Parathyroid adenoma (tissue), 2 donors: ENCODE results near the gene VWA5A.

Source experiments
- H2AFZ ChIP-seq: fragments of 300-600 bp; sonication (generic); one replicate; pipeline ENCODE4 v1.7.0; 2017; ENCODE audit warnings: antibody characterized with exemption, mild to moderate bottlenecking
- H3K27ac ChIP-seq: fragments of 300-600 bp; sonication (generic); one replicate; pipeline ENCODE4 v1.7.0; 2017
- H3K27me3 ChIP-seq: fragments of 300-600 bp; sonication (generic); one replicate; pipeline ENCODE4 v1.7.0; 2017; ENCODE audit warnings: low read length; ENCODE audit not compliant: control insufficient read depth, insufficient read depth
- H3K36me3 ChIP-seq: fragments of 300-600 bp; sonication (generic); one replicate; pipeline ENCODE4 v1.7.0; 2017; ENCODE audit warnings: low read length; ENCODE audit not compliant: control insufficient read depth, insufficient read depth
- H3K4me1 ChIP-seq: fragments of 300-600 bp; sonication (generic); one replicate; pipeline ENCODE4 v1.7.0; 2017; ENCODE audit warnings: control low read depth
- H3K4me2 ChIP-seq: fragments of 300-600 bp; sonication (generic); one replicate; pipeline ENCODE4 v1.7.0; 2017; ENCODE audit warnings: low read length
- H3K4me3 ChIP-seq: fragments of 300-600 bp; sonication (generic); one replicate; pipeline ENCODE4 v1.7.0; 2017; ENCODE audit warnings: low read depth, low read length
- H3K79me2 ChIP-seq: fragments of 300-600 bp; sonication (generic); one replicate; pipeline ENCODE4 v1.7.0; 2017; ENCODE audit warnings: control low read depth
- H3K9ac ChIP-seq: fragments of 300-600 bp; sonication (generic); one replicate; pipeline ENCODE4 v1.7.0; 2017; ENCODE audit warnings: mild to moderate bottlenecking
- H3K9me3 ChIP-seq: fragments of 300-600 bp; sonication (generic); one replicate; pipeline ENCODE4 v1.7.0; 2017; ENCODE audit warnings: low read length; ENCODE audit not compliant: control insufficient read depth
- TF ChIP-seq, protein P1 (sequence below): fragments of 300-600 bp; sonication (generic); IDR thresholded peaks from one replicate; pipeline ENCODE4 v1.7.0; 2017; ENCODE audit warnings: antibody characterized with exemption, mild to moderate bottlenecking
- donor health status: primary hyperparathyroidism.

VWA5A gene

DNA sequence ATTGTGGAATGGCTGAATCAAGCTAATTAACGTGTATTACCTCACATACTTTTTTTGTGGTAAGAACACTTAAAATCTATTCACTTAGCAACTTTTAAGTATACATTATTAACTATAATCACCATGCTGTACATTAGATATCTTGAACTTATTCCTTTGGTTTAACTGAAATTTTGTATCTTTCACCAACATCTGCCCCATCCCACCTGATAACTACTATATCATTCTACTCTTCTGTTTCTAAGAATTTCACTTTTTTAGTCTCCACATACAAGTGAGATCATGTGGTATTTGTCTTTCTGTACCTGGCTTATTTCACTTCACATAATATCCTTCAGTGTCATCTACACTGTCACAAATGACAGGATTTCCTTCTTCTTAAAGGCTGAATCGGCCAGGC is 17.1 kb upstream of the VWA5A start:
- Histone ChIP-seq H3K27ac (no peak overlapping the region), H2AFZ (no peak overlapping the region), H3K9ac (no peak overlapping the region), H3K9me3 (no peaks in the 10 kb centered on the region), H3K4me2 (no peak overlapping the region), H3K79me2 (no peaks in the 10 kb centered on the region), H3K4me1 (no peaks in the 10 kb centered on the region), H3K36me3 (no peaks in the 10 kb centered on the region), H3K27me3 (no peaks in the 10 kb centered on the region), H3K4me3 (no peak overlapping the region)
- TF ChIP-seq, protein P1, sequence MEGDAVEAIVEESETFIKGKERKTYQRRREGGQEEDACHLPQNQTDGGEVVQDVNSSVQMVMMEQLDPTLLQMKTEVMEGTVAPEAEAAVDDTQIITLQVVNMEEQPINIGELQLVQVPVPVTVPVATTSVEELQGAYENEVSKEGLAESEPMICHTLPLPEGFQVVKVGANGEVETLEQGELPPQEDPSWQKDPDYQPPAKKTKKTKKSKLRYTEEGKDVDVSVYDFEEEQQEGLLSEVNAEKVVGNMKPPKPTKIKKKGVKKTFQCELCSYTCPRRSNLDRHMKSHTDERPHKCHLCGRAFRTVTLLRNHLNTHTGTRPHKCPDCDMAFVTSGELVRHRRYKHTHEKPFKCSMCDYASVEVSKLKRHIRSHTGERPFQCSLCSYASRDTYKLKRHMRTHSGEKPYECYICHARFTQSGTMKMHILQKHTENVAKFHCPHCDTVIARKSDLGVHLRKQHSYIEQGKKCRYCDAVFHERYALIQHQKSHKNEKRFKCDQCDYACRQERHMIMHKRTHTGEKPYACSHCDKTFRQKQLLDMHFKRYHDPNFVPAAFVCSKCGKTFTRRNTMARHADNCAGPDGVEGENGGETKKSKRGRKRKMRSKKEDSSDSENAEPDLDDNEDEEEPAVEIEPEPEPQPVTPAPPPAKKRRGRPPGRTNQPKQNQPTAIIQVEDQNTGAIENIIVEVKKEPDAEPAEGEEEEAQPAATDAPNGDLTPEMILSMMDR: no peak

DNA sequence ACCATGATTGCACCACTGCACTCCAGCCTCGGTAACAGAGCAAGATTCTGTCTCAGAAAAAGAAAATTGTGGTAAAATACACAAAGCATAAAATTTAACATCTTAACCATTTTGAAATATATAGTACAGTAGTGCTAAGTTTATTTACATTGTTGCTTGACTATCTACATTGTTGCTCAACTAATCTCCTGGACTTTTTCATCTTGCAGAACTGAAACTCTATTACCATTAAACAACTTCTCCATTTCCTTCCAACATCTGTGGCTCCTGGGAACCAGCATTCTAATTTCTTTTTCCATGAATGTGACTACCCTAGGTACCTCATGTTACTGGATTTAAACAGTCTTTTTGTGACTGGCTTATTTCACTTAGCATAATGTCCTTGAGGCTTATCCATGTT is 13.5 kb upstream of the VWA5A start:
- no peak overlapping the region for H3K9ac ChIP-seq
- H3K27ac ChIP-seq: no peak overlapping the region
- H3K9me3 ChIP-seq: no peaks in the 10 kb centered on the region
- H3K4me2 ChIP-seq: no peak overlapping the region
- no peaks in the 10 kb centered on the region for H3K79me2 ChIP-seq
- no peak overlapping the region for H3K4me3 ChIP-seq
- TF ChIP-seq, protein P1: no peak
- no peaks in the 10 kb centered on the region for H3K36me3 ChIP-seq
- H2AFZ ChIP-seq: no peak overlapping the region
- no peaks in the 10 kb centered on the region for H3K27me3 ChIP-seq
- no peaks in the 10 kb centered on the region for H3K4me1 ChIP-seq

DNA sequence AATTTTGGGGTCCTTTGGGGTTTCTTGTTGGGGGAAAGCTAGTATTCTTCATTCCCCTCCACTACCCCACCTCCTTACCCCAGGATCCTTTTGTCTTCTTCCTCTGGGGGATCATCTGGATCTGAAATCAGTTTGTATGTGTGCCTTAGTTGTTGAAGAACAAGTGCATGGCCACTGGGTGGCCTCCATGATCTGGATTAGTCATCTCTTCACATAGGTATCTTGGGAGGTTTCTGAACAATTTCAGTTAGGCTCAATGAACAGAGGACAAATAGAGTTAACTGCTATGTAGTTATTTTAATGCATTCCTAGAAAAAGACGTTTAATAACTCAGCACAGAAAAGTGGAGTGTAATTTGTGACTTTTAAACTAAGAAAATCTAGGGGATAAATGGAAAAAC is 7.1 kb upstream of the VWA5A start:
- TF ChIP-seq, protein P1: no peak
- no peak overlapping the region for H3K4me2 ChIP-seq

DNA sequence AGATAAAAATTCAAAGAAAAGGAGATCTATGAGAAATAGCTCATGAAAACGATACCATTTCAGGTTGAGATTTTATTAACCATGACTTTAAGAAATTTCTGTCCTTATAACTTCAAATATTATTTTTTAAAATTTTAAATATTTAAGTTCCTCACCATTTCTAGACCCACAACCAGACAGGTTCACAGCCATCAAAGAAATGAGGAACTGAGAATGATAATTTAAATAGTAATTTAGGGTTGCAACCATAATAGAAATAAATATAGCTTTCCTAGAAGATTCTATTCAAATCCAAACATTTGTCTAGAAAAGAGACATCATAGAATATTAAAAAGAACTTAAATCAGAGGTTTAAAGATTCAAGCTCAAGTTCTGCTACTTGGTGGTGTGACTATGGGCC is 5.9 kb upstream of the VWA5A start:
- no peak overlapping the region for H3K4me2 ChIP-seq
- no peak overlapping the region for H2AFZ ChIP-seq
- no peaks in the 10 kb centered on the region for H3K79me2 ChIP-seq
- no peaks in the 10 kb centered on the region for H3K4me1 ChIP-seq
- no peak overlapping the region for H3K27ac ChIP-seq
- no peak overlapping the region for H3K4me3 ChIP-seq
- no peaks in the 10 kb centered on the region for H3K9me3 ChIP-seq
- TF ChIP-seq, protein P1: no peak
- no peak overlapping the region for H3K9ac ChIP-seq
- H3K36me3 ChIP-seq: no peaks in the 10 kb centered on the region
- no peaks in the 10 kb centered on the region for H3K27me3 ChIP-seq

More for the DNA sequence above, 7.1 kb upstream of the VWA5A start:
- H3K9ac ChIP-seq: no peak overlapping the region
- H3K4me1 ChIP-seq: no peaks in the 10 kb centered on the region
- H3K79me2 ChIP-seq: no peaks in the 10 kb centered on the region
- no peaks in the 10 kb centered on the region for H3K9me3 ChIP-seq
- H2AFZ ChIP-seq: no peak overlapping the region
- H3K36me3 ChIP-seq: no peaks in the 10 kb centered on the region
- no peak overlapping the region for H3K27ac ChIP-seq
- H3K4me3 ChIP-seq: no peak overlapping the region
- H3K27me3 ChIP-seq: no peaks in the 10 kb centered on the region

DNA sequence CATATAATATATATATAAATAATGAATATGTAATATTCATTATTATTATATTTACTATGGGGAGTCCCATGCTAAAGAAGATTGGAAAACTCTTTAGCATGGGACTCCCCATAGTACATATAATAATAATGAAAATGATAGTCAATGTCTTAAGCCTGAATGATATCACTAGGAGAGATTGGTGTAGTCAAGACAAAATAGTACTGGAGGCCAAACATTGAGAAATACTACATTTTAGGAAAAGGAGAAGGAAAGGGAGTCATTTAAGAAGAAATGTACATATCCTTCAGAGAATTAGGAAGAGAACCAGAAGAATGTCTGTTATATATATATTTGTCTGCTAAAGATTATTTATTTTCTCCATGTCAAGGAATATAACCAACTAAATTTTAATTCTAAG is 5.0 kb upstream of the VWA5A start:
- Histone ChIP-seq H3K9me3 (no peaks in the 10 kb centered on the region), H3K9ac (no peak overlapping the region)
- TF ChIP-seq, protein P1: no peak

More for the DNA sequence above, 5.0 kb upstream of the VWA5A start:
- Histone ChIP-seq H2AFZ (no peak overlapping the region), H3K4me1 (no peaks in the 10 kb centered on the region), H3K4me3 (no peak overlapping the region), H3K27me3 (no peaks in the 10 kb centered on the region), H3K36me3 (no peaks in the 10 kb centered on the region), H3K4me2 (no peak overlapping the region), H3K27ac (no peak overlapping the region), H3K79me2 (no peaks in the 10 kb centered on the region)
